NCI-H748 (cell line): ENCODE results near the gene RPTOR.
A peak's percentile ranks its signal among the peaks of the same experiment; 100 is the strongest.
"Not testable (repeated sequence)": the region's sequence is repeated elsewhere in the genome, so short reads cannot be mapped to it uniquely, and the experiment has no call there.

Experiments used
- DNase-seq: peaks from one replicate; lab custom pipeline; 2025; ENCODE audit not compliant: unreplicated experiment; lab: John Stamatoyannopoulos, UW

The RPTOR gene

DNA sequence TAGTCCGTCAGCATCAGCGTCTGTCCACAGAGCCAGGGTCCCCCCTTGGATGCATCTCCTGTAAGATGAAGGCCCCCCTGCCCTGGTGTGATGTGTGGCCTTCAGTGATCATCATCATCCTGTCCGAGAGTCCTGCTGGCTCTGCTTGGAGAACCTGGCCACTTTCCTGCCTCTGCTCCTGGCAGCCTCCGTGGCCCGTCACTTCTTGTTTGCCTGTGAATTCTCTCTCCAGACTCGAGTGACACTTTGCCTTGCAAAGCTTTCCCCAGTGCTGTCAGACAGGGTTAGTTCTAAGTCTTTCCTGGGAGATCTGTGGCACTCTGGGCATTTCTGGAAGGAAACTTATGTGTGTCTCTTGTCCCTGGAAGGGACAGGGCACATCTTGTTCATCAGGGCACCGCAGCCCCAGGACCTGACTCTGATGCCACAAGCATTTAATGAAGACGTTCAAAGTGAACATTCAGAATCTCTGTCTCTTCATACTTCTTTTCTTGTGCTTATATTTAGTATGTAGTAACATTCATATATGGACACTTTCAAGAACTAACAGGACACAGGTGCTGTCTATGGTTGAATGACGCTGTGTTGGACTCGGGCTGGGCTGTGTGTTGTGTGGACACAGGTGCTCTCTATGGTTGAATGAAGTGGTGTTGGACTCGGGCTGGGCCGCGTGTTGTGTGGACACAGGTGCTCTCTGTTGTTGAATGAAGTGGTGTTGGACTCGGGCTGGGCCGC, 68.5 kb downstream of the RPTOR start:
- DNase-seq: peak; percentile 34

DNA sequence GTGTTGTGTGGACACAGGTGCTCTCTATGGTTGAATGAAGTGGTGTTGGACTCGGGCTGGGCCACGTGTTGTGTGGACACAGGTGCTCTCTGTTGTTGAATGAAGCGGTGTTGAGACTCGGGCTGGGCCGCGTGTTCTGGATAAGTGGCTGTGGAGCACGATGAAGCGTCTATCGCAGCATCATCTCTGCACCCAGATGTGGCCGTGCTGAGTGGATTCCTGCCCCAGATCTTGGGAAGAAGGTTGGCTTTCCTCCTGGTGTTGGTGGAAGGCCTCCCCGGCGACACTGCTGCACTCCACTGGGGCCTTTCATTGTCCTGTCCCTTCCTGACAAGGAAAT, 69.1 kb downstream of the RPTOR start:
- peak; percentile 92 for DNase-seq

DNA sequence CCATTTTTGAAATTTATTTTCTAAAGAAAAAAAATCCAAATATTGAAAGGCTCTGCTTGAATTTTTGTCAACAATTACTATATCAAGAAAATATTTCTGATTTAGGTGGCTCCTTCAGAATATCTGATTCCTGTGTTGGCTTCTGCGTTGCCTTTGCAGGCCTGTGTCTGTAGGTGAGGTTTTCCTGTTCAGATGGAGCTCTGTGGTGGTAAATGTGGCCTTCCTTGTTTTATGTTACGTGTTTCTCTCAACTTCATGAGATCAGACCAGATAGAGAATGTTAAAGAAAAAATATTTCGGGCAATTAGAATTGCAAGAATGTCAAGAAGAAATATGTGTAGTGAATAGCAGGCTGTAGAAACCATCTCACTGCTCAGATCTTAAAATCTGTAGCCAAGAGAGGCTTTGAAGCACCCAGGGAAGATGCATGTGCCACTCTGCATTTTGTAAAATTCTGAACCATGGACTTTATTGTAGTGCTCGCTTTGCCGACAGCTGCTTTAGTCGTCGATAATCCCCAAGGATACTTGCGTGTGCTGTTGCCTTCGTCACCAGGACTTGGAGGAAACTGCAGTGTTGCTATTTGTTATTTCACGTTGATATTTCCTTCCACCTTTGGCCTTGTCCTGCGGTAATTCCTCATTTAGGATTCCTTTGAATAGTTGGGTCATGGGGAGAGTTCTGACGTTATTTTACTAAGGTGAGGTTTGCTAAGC, 69.9 kb downstream of the RPTOR start:
- no peak for DNase-seq

DNA sequence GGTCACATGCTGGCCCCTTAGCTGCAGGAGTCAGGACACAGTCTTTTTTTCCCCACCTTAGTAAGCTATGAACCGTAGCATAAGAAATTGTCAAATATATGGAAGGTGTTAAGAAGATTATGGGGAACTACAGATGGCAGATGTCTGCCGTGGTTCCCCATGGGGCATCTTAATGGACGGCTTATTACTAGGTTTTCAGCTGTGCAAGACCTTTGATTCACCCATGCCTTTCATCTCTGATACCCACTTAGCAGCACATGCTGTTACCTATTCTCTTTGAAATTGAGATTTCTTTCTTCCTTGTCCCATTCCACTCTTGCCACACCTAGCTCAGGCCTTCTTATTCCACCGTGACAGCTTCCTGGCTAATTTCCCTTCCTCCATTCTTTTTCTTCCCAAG, 70.7 kb downstream of the RPTOR start:
- no peak for DNase-seq

DNA sequence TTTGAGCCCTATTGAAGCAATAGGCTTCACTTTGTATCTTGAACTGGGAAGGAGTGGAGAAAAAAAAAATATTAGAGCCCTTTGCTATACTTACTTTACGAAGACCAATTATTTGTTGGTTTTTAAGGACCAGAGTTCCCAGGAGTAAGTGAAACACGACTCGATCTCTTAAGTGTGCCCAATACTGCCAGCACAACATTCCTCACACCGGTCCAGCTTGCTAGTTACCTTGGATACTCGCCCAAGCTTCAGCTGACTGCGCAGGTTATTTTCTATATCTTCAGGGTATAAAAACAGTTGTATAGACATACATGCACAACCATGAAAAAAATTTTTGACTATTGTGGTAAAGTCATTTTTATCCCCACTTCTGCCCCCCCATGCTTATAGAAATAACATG, 72.1 kb downstream of the RPTOR start:
- DNase-seq: no peak

DNA sequence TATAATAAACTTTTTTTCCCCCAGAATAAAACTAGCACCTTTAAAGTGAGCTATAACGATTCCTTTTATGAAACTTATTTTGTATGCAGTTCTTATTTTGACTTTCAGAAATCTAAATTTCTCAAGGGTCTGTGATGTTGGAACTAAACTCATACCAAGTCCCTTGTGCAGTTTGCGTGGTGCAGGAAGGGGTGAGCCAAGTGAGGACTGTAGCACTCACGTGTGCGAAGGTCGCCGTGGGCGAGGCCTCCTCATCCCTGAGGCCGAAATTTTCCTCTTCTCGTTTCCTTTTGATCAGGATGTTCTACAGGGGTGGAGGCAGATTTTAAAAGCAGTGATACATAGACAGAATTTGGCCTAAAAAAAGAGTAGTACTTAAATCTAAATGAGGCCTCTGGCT, 73.7 kb downstream of the RPTOR start:
- DNase-seq: no peak

DNA sequence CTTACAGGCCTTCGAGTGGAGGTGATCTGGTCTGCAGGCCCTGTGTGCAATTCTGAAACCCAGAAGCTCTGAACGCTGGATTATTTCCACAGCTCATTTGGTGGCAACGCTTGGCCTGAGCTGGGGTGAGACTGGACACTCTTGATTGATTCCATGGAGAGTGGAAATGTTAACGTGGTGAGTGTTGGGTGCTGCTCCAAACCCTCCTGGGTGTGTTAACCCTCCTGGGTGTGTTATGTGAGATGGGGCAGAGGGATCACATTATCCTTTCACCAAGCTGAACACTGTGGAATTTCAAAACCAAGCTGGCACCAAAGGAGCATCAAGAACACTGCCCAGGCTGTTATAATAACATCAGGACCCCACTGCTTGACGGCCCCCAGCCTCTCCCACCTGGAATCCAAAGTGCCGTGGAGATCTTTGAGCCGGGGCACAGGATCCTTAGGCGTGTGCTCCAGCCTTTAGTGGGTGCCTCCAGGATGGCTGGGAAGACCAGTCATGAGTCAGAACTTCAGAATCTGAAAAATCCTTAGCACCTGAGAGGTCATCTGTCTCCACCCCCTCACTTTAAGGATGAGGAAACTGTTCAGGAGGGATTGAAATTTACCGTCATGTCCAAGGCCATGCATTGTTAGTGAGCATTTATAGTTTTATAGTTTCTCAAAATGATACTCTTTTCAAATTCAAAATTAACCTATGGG, 75.0 kb downstream of the RPTOR start:
- DNase-seq: no peak

DNA sequence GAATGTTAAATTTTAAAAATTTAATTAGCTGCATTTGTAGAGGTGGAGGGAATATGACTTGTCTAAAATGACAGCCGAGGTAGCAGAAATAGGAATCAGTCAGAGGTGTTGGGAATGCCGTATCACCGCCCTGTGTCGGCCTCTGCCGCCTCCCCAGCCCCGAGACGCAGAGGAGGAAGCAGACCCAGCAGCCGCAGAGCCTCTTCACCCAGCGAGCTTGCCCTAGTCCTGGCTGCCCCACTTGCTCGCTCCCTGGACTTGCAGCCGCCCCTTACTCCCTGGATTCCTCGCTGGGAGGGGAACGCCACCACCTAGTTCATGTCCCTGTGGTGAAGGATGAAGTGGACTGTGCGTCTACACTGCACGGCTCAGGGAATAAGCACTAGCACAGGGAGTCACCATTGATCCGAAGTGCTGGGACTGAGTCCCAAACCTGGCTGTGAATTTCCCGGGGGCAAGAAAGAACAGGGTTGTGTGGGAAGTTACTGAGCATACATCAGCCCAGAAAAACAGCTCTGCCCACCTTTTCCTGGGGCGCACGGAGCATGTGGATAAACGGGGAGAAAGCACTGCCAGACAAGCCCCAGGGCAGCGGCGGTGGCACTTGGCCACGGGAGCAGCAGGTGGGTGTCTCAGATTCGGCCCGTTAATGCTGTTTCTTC, 76.8 kb downstream of the RPTOR start:
- DNase-seq: no peak

DNA sequence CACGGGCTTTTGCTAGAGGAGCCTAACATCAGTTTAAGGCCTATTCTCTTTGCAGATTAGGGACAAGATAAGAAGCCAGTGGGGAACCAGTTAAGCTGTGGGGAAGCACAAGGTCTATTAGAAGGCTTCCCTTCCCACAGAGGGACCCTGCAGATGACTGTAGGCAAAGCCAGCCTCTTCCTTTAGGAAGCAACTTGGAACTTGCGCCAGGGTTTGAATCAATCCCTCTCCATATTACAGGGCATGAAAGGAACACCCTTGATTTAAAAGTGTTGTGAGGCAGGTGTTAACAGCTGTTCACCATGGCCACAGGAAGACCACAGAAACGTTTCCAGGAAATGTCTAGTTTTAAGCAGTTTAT, 77.3 kb downstream of the RPTOR start:
- DNase-seq: peak; percentile 25

DNA sequence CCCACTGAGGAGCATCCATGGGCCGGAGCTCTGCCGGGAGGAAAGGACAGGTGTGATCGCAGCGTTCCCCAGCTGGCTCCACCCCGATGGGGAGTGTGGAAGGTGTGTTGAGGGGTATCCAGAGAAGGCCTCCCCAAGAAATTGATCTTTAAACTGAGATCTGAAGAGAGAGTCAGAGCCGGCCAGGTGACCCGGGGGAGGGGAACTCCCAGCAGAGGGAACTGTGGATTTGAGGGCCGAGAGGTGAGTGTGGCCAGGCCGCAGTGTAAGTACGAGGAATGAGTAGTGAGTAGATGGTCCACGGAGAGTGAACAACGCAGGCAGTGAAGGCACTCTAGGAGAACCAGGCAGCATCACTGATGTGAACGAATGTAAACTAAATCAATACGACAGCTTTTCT, 80.2 kb downstream of the RPTOR start:
- peak; percentile 15 for DNase-seq

DNA sequence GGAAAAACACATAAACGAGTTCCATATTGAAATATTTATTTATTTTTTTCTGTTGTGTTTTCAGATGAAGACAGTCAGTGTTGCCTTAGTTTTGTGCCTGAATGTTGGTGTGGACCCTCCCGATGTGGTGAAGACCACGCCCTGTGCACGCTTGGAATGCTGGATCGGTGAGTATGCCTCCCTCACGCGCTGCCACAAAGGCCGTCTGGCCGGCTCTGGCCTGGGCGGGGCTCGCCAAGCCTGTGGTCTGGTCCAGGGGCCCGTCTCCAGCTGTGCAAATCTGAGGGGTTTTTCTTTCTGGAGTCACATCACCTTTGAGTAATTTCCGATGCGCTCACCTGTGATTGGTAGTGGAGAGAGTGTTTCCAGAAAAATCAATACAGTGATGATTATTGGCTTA, 81.0 kb downstream of the RPTOR start:
- DNase-seq: peak; percentile 60

DNA sequence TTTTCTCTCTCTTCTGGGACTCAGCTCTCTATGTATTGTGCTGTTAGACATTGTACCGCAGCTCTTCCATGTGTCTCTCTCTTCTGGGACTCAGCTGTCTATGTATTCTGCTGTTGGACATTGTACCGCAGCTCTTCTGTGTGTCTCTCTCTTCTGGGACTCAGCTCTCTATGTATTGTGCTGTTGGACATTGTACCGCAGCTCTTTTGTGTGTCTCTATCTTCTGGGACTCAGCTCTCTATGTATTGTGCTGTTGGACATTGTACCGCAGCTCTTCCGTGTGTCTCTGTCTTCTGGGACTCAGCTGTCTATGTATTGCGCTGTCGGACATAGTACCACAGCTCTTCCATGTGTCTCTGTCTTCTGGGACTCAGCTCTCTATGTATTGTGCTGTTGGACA, 84.2 kb downstream of the RPTOR start:
- not testable (repeated sequence) for DNase-seq

DNA sequence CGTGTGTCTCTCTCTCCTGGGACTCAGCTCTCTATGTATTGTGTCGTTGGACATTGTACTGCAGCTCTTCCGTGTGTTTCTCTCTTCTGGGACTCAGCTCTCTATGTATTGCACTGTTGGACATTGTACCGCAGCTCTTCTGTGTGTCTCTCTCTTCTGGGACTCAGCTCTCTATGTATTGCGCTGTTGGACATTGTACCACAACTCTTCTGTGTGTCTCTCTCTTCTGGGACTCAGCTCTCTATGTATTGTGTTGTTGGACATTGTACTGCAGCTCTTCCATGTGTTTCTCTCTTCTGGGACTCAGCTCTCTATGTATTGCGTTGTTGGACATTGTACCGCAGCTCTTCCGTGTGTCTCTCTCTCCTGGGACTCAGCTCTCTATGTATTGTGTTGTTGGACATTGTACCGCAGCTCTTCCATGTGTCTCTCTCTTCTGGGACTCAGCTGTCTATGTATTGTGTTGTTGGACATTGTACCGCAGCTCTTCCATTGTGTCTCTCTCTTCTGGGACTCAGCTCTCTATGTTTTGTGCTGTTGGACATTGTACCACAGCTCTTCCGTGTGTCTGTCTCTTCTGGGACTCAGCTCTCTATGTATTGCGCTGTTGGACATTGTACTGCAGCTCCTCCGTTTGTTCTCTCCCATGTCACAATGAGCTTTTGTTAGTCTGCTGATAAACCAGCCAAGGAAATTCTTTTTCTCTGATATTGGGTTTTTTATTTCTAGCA, 84.8 kb downstream of the RPTOR start:
- no peak for DNase-seq

DNA sequence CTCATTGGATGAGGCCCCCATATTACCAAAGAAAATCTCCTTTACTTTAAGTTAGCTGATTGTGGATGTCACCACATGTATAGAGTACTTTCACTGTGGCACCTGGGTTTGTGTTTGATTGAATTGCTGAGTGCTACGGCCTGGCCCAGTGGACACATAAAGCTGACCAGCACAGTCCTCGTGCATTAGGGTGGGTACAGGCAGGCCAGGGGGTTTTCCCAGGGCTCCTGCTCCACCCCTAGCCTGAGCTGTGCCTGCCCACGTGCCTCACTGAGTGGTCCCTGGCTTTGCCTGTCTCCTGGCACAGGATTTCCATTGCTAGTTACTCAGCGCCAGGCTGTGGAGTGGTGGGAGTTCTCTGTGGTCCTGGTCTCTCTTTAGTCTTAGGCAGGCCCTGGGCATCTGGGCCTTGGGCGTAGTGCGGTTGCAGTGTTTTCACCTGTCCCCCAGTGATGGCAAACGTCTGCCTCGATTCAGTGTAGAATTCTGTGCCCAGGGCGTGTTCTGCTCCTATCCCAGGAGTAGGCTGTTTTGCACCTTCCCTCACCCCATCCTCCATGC, 86.0 kb downstream of the RPTOR start:
- DNase-seq: no peak

DNA sequence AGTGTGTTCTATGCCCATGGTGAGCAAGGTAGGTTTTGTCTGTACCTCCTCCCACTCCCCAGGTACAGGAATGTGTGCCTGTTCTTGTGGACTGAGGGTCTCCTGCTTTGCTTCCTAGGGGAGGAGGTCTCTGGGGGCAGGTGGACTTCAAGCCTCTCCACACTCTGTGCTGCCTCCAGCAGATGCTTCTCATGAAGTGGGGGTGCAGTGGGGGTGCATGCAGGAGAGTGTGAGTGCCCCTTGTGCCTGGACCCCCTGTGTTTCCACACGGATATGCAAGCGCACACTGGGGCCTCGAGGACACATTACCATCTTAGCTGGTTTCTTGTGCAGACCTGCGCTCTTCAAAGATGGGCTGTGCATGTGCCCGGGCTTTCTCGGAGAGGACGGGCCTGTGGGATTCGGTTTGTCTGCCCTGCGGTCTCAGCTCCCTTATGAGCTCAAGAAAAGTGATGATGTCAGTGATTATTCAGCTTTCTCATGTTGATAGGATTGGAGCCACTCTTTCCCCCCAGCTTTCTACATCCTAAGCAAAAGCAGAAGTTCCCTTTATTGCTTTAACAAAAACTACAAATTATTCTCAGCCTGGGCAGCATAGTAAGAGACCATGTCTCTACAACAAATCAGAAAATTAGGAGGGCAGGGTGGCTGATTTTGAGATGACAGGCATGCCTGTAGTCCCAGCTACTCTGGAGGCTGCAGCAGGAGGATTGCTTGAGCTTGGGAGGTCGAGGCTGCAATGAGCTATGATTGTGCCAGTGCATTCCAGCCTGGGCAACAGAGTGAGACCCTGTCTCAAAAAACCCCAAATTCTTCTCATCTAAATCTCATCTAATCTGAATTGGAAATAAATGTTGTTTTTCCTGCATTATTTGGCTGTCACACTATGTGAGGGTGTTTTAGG, 86.8 kb downstream of the RPTOR start:
- DNase-seq: no peak

DNA sequence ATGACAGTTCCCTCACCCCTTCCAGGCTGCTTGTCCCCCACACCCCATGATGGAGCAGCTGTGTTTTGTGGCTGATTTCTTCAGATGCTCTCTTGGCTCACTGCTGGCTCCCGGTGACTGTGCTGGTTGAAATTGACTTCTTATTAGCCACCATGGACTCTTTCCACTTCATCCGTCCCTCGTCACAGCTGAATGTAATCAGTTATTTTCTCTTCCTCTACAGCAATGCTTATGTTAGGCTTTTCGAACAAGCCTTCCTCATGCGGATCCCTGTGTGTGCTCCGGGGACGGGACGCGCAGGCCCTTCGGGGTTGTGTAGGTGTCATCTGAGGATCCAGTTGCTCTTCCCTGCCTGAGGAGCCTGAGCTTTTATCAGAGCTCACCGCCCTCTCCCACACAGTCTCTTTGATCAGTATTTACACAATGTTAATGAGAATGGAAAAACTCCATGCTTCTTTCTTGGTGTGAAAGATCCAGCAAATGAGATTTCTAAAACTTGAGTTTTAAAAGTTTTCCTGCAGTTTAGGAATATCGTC, 87.5 kb downstream of the RPTOR start:
- DNase-seq: no peak

DNA sequence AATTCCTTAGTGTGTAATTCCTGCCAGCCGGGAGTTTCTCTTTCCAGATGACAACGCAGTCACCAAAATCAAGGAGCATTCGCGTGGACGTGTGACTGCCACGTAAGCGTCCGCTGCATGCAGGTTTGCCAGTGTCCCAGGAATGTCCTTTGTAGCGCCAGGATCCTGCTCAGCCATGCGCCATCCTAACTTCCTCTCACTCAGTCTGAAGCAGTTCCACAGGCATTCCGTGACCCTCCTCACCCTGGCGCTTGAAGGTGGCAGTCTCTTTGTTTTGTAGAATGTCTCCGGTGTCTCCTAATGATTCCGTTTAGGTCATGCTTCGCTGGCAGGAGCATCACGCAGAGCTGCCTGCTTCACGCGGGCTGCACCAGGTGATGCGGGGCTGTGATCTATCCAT, 88.6 kb downstream of the RPTOR start:
- peak; percentile 18 for DNase-seq

DNA sequence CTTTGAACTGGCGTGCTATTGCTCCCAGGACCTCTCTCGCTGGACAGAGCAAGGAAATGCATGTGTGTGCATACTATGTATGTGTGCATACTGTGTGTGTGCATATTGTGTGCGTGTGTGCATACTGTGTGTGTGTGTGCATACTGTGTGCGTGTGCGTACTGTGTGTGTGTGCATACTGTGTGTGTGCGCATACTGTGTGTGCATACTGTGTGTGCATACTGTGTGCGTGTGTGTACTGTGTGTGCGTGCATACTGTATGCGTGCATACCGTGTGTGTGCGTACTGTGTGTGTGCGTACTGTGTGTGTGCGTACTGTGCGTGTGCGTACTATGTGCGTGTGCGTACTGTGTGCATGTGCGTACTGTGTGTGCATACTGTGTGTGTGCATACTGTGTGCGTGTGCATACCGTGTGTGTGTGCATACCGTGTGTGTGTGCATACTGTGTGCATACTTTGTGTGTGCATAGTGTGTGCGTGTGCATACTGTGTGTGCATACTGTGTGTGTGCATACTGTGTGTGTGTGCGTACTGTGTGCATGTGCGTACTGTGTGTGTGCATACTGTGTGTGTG, 89.4 kb downstream of the RPTOR start:
- no peak for DNase-seq

DNA sequence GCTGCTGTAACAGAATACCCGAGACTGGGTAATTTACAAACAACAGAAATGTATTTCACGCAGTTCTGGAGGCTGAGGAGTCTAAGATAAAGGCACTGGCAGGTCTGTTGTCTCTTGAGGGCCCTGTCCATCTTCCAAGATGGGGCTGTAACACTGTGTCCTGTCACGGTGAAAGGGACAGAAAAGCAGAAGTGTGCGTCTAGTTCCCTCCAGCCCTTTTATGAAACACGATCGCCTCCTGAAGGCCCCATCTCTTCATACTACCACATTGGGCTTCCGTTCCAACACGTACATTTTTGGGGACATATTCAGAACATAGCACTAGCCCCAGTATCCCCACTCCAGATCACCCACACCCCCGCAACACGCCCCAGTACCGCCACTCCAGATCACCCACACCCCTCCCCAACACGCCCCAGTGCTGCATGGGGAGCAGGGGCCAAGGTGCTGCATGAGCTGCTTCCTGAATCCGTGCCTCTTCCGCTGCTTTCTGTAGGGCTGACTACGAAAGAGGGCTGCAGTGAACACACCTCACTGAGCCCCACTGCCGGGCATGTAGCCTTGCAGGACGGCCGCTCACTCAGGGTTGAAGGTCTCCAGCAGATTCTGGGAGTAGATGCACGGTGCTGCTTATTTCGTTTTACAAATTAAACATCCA, 91.9 kb downstream of the RPTOR start:
- no peak for DNase-seq
